ENCODE data around the gene TMEM44. TPM values are rescaled to one million over a fixed set of nuclear protein-coding genes. Genes with fewer than 3 reads are reported as not detected.
A peak's percentile ranks its signal among the peaks of the same experiment; 100 is the strongest.

TMEM44 gene
- total and polyA plus RNA-seq, 9 of the 15 experiments (the other 6 are each of a cell fraction or from before 2014, with no cell fraction given): 0.53 to 18.1 (median 11.3) TPM

- no peak for TF ChIP-seq THAP12 (CRISPR knock-in tag; IDR thresholded peaks at IDR 0.05)
- no peak; the same call in 1 of the 2 replicates for TF ChIP-seq BCOR (IDR thresholded peaks at IDR 0.05)
- TF ChIP-seq PHF21A (IDR thresholded peaks at IDR 0.05; ENCODE audit: borderline replicate concordance, low read depth): peak; percentile 14; the same call in 1 of the 2 replicates
- peak; percentile 98 for TF ChIP-seq MEIS2 (IDR thresholded peaks at IDR 0.05; ENCODE audit: partially characterized antibody)
- peak; percentile 96 for TF ChIP-seq NFE2 (IDR thresholded peaks at IDR 0.05; ENCODE audit: low read depth)
- TF ChIP-seq, protein P1, sequence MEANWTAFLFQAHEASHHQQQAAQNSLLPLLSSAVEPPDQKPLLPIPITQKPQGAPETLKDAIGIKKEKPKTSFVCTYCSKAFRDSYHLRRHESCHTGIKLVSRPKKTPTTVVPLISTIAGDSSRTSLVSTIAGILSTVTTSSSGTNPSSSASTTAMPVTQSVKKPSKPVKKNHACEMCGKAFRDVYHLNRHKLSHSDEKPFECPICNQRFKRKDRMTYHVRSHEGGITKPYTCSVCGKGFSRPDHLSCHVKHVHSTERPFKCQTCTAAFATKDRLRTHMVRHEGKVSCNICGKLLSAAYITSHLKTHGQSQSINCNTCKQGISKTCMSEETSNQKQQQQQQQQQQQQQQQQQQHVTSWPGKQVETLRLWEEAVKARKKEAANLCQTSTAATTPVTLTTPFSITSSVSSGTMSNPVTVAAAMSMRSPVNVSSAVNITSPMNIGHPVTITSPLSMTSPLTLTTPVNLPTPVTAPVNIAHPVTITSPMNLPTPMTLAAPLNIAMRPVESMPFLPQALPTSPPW (CRISPR knock-in tag; IDR thresholded peaks at IDR 0.05): peak; percentile 45
- no peak for TF ChIP-seq ZC3H4 (CRISPR knock-in tag; IDR thresholded peaks at IDR 0.05; ENCODE audit: borderline replicate concordance)
- peak; percentile 80 for TF ChIP-seq MAFK (IDR thresholded peaks at IDR 0.05; ENCODE audit: low read length)
- peak; percentile 98 for TF ChIP-seq FOSL1 (tag; conservative IDR thresholded peaks at IDR 0.05)
- TF ChIP-seq CXXC5 (CRISPR knock-in tag; IDR thresholded peaks at IDR 0.05): peak; percentile 60
- TF ChIP-seq GABPA (tag; conservative IDR thresholded peaks at IDR 0.05; ENCODE audit: low read depth): peak; percentile 37; the same call in 1 of the 2 replicates
- no peak for TF ChIP-seq ZBTB12 (CRISPR knock-in tag; IDR thresholded peaks at IDR 0.05)
- TF ChIP-seq NFATC3 (IDR thresholded peaks at IDR 0.05): peak; percentile 64; the same call in 1 of the 2 replicates
- no peak for TF ChIP-seq U2AF2 (optimal IDR thresholded peaks at IDR 0.05; ENCODE audit: low read depth, low read length)
- TF ChIP-seq ZFP91 (CRISPR knock-in tag; IDR thresholded peaks at IDR 0.05): no peak
- TF ChIP-seq, protein P2, sequence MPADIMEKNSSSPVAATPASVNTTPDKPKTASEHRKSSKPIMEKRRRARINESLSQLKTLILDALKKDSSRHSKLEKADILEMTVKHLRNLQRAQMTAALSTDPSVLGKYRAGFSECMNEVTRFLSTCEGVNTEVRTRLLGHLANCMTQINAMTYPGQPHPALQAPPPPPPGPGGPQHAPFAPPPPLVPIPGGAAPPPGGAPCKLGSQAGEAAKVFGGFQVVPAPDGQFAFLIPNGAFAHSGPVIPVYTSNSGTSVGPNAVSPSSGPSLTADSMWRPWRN (IDR thresholded peaks at IDR 0.05; ENCODE audit: low read depth): peak; percentile 56; the same call in 1 of the 2 replicates
- TF ChIP-seq MNT (conservative IDR thresholded peaks at IDR 0.05): peak; percentile 9 to 31; a peak in 1 of 4 replicates
- TF ChIP-seq ESRRA (IDR thresholded peaks at IDR 0.05; ENCODE audit: borderline replicate concordance, low read depth): peak; percentile 48; the same call in 1 of the 2 replicates
- TF ChIP-seq FOXK2 (conservative IDR thresholded peaks at IDR 0.05 in 1 of 2, IDR thresholded peaks at IDR 0.05 in 1 of 2; ENCODE audit: low read depth in 2 of 2): 0 out of 4 replicates have a peak, but pooled peaks of 1 of the 2 experiments have one; percentile 9
These were observed 71.8 kb downstream of the TMEM44 start (continued) for GRCh38 chr3:194561306-194561974.
